B cell (primary cell): ENCODE measurements around the gene ACAP3. TPM values are rescaled to one million over a fixed set of nuclear protein-coding genes. Genes with fewer than 3 reads are reported as not detected.

Experiments
- ATAC-seq: fragments of 200-7000 bp; cut with Tn5 transposase; one replicate; pipeline ENCODE4 v1.10.0; 2021; ENCODE audit warnings: low read depth, mild to moderate bottlenecking, moderate number of reproducible peaks, moderate library complexity
- CTCF ChIA-PET: fragments of 350-600 bp; sonication (Branson Sonifier 250); formaldehyde crosslinking; loops from one replicate; lab custom pipeline; 2021; ENCODE audit warnings: antibody characterized with exemption, inconsistent platforms; lab: Charles Lee
- POLR2A ChIA-PET: fragments of 350-600 bp; sonication (Branson Sonifier 250); formaldehyde crosslinking; loops from one replicate; lab custom pipeline; 2021; ENCODE audit warnings: antibody characterized with exemption; lab: Charles Lee
- DNase-seq: peaks from one replicate; pipeline ENCODE4 v3.0.0; 2013
- H2AFZ ChIP-seq: 2 replicates; pipeline ENCODE4 v1.6.1; 2012; ENCODE audit warnings: mild to moderate bottlenecking, low read depth, low read length; ENCODE audit not compliant: insufficient read depth, poor library complexity, severe bottlenecking
- H3K27ac ChIP-seq, 2 donors: 1 replicate in 1 of 2; 2 replicates in 1 of 2; pipeline ENCODE4 v1.5.1; 2012 to 2013; ENCODE audit warnings: low read length in 2 of 2, mild to moderate bottlenecking in 2 of 2, moderate library complexity in 1 of 2
- H3K27me3 ChIP-seq, 4 experiments: fragments of 200-600 bp in 1 of 4; sonication (generic) in 1 of 4; replicated peaks in 1 of 4; 1 replicate in 2 of 4; 2 replicates in 2 of 4; pipeline versions ENCODE4 v1.6.1 to v1.7.0; 2013 to 2016; ENCODE audit warnings: low read length in 3 of 4, mild to moderate bottlenecking in 2 of 4, mixed read lengths in 1 of 4, moderate library complexity in 1 of 4; ENCODE audit not compliant: insufficient read depth in 4 of 4, control insufficient read depth in 3 of 4; ENCODE audit errors: control extremely low read depth in 1 of 4
- H3K36me3 ChIP-seq, 2 experiments: replicated peaks in 1 of 2; 1 replicate in 1 of 2; 2 replicates in 1 of 2; pipeline versions ENCODE4 v1.6.1 to v1.7.1; 2013; ENCODE audit warnings: low read length in 1 of 2; ENCODE audit not compliant: insufficient read depth in 2 of 2, control insufficient read depth in 1 of 2; ENCODE audit errors: control extremely low read depth in 1 of 2, extremely low read depth in 1 of 2
- H3K4me1 ChIP-seq, 2 donors: fragments of 200-600 bp in 1 of 2; sonication (generic) in 1 of 2; 1 replicate in 1 of 2; 2 replicates in 1 of 2; pipeline versions ENCODE4 v1.5.1 to v1.6.1; 2013 to 2017; ENCODE audit warnings: low read length in 2 of 2; ENCODE audit not compliant: control insufficient read depth in 2 of 2, insufficient read depth in 2 of 2
- H3K4me2 ChIP-seq: replicated peaks from 2 replicates; pipeline ENCODE3; 2012; ENCODE audit warnings: mild to moderate bottlenecking, low read depth, low read length; ENCODE audit not compliant: poor library complexity, severe bottlenecking
- H3K4me3 ChIP-seq, 5 experiments: fragments of 200-600 bp in 1 of 5; sonication (generic) in 1 of 5; 1 replicate in 3 of 5; 2 replicates in 2 of 5; pipeline versions ENCODE4 v1.5.1 to v1.7.0; 2011 to 2016; ENCODE audit warnings: low read length in 4 of 5, mild to moderate bottlenecking in 4 of 5, low read depth in 2 of 5, control low read depth in 1 of 5, moderate library complexity in 1 of 5; ENCODE audit not compliant: insufficient read depth in 1 of 5; ENCODE audit errors: control extremely low read depth in 1 of 5, extremely low read depth in 1 of 5
- H3K79me2 ChIP-seq: fragments of 200-600 bp; sonication (generic); one replicate; pipeline ENCODE4 v1.6.0; 2016; ENCODE audit warnings: low read length; ENCODE audit not compliant: control insufficient read depth, insufficient read depth
- H3K9ac ChIP-seq: fragments of 200-600 bp; sonication (generic); 2 replicates; pipeline ENCODE4 v1.6.1; 2017; ENCODE audit warnings: mild to moderate bottlenecking, low read length, moderate library complexity
- H3K9me3 ChIP-seq, 3 donors: one replicate each; pipeline versions ENCODE4 v1.6.1 to v1.7.1; 2013; ENCODE audit warnings: low read length in 2 of 3; ENCODE audit not compliant: control insufficient read depth in 2 of 3, insufficient read depth in 1 of 3; ENCODE audit errors: control extremely low read depth in 1 of 3
- H4K20me1 ChIP-seq: 2 replicates; pipeline ENCODE4 v1.6.0; 2012; ENCODE audit warnings: mild to moderate bottlenecking, low read length; ENCODE audit not compliant: insufficient read depth, control insufficient read depth, poor library complexity, severe bottlenecking
- H3K27ac Mint-ChIP-seq: one replicate; pipeline ENCODE4 v1.8.0; 2021; ENCODE audit warnings: mixed read lengths
- H3K27me3 Mint-ChIP-seq: one replicate; pipeline ENCODE4 v1.8.0; 2021; ENCODE audit warnings: mixed read lengths
- H3K4me1 Mint-ChIP-seq: one replicate; pipeline ENCODE4 v1.8.0; 2021; ENCODE audit warnings: mixed read lengths
- H3K4me3 Mint-ChIP-seq: one replicate; pipeline ENCODE4 v1.8.0; 2021; ENCODE audit warnings: mixed read lengths
- H3K9me3 Mint-ChIP-seq: one replicate; pipeline ENCODE4 v1.8.0; 2022; ENCODE audit warnings: mixed read lengths; ENCODE audit not compliant: insufficient read depth
- CTCF ChIP-seq: fragments of 200-600 bp; IDR thresholded peaks from one replicate; pipeline ENCODE4 v1.8.0; 2022; ENCODE audit warnings: antibody characterized with exemption, mild to moderate bottlenecking
- EZH2 ChIP-seq: IDR thresholded peaks from 2 replicates; pipeline ENCODE4 v1.6.1; 2012; ENCODE audit warnings: borderline replicate concordance, low read depth, mild to moderate bottlenecking, moderate library complexity, low read length; ENCODE audit not compliant: insufficient read depth, poor library complexity, severe bottlenecking
- WGBS: methylation state at CpG from one replicate; pipeline ENCODE4 v1.1.5; 2013; ENCODE audit warnings: missing lambda C conversion rate; ENCODE audit not compliant: insufficient coverage; 5-methylcytosine and 5-hydroxymethylcytosine counted together
- intact Hi-C: fragments of 100-400 bp; cut with micrococcal nuclease; formaldehyde crosslinking; loops from one replicate; pipeline ENCODE4 v1.10.0; 2022
- polyA plus RNA-seq: library from polyadenylated mRNA; depleted of rRNA; stranded (reverse); fragments of >200 nt; gene quantifications from 2 replicates; pipeline ENCODE4 v1.2.3, GENCODE V29; 2012
- total RNA-seq, 2 donors: library from RNA; stranded (reverse); fragments of 120-200 nt in 1 of 2; gene quantifications; 1 replicate in 1 of 2; 2 replicates in 1 of 2; pipeline versions ENCODE4 v1.2.3 to v1.2.4, GENCODE V29; 2013 to 2022

ACAP3 gene
- total and polyA plus RNA-seq, 2 donors (not counting 1 experiment from before 2014, with no cell fraction given): 40.7 to 124 TPM

DNA sequence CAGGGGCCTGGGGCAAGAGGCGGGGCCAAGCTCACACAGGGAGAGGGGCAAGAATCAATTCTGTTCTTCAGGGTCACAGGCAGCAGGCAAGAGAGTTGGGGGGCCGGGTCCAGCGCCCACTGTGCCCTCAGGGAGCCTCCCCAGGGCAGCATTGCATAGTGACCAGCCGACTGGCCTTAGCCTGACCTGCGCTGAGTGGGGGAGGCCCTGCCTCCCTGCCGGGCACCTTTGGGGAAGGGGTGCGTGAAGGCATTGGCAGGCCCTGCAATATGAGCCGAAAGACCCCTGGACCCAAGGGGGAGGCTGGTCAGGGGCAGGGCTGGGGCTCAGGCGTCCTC is 15.3 kb downstream of the ACAP3 start:
- Mint-ChIP-seq H3K4me3 (no peak overlapping the region), H3K4me1 (peaks cover 11% of the 10 kb centered on the region), H3K27ac (no peak overlapping the region), H3K27me3 (no peaks in the 10 kb centered on the region), H3K9me3 (no peaks in the 10 kb centered on the region)
- Histone ChIP-seq H3K27ac (no peak overlapping the region), H2AFZ (no peak overlapping the region), H3K79me2 (no peaks in the 10 kb centered on the region), H3K36me3 (no peaks in the 10 kb centered on the region), H3K27me3 (no peaks in the 10 kb centered on the region), H3K4me3 (no peak overlapping the region), H3K9me3 (no peaks in the 10 kb centered on the region), H3K9ac (no peak overlapping the region), H3K4me2 (no peak overlapping the region), H4K20me1 (no peaks in the 10 kb centered on the region), H3K4me1 (peaks cover 0 to 16% of the 10 kb centered on the region in 2 donors)
- DNase-seq (no peak), ATAC-seq (no peak)
- TF ChIP-seq CTCF (no peak), EZH2 (no peak)
- POLR2A ChIA-PET: interaction anchor here (0.6 to 1.9 kb wide), 4 partner anchors 11 to 1256 kb away, joined by 3 to 8 read pairs (median 3); no protein-coding TSS in a partner anchor
- 90% methylated on average over 9 of the region's 9 CpGs for WGBS
- CTCF ChIA-PET: interaction anchor here (0.6 to 4.3 kb wide), 27 partner anchors 8 to 311 kb away, joined by 3 to 118 read pairs (median 5); partner anchors contain the start of genes AGRN, PERM1 and UBE2J2
- intact Hi-C loops: loop anchor here (2.0 kb wide), 2 partner anchors 170 to 260 kb away; no protein-coding TSS in a partner anchor
